ENCODE data around the gene RNF14. TPM values are rescaled to one million over a fixed set of nuclear protein-coding genes. Genes with fewer than 3 reads are reported as not detected.

The RNF14 gene
- total RNA-seq, 2 donors from 2014 or later: 59.3 to 61.2 TPM

DNA sequence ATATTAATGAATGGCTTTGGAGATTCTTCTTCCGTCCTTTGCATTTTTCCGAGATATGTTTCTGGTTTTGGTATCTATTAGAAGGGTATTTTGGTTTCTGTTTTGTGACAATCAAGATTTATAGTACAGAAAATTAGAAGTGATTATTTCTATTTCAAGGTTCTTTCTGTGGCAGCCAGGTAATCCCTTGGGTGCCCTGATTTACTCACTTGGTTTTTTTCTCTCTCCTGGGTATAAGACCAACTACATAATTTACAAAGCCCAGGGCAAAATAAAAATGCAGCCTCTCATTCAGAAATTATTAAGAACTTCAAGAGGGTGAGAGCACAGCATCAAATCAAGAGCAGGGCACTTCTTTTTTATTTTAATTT, 2.0 kb upstream of the RNF14 start:
- intact Hi-C loops (cut with DNase I): no loop called here
- DNase-seq (ENCODE audit: low spot score): no peak

DNA sequence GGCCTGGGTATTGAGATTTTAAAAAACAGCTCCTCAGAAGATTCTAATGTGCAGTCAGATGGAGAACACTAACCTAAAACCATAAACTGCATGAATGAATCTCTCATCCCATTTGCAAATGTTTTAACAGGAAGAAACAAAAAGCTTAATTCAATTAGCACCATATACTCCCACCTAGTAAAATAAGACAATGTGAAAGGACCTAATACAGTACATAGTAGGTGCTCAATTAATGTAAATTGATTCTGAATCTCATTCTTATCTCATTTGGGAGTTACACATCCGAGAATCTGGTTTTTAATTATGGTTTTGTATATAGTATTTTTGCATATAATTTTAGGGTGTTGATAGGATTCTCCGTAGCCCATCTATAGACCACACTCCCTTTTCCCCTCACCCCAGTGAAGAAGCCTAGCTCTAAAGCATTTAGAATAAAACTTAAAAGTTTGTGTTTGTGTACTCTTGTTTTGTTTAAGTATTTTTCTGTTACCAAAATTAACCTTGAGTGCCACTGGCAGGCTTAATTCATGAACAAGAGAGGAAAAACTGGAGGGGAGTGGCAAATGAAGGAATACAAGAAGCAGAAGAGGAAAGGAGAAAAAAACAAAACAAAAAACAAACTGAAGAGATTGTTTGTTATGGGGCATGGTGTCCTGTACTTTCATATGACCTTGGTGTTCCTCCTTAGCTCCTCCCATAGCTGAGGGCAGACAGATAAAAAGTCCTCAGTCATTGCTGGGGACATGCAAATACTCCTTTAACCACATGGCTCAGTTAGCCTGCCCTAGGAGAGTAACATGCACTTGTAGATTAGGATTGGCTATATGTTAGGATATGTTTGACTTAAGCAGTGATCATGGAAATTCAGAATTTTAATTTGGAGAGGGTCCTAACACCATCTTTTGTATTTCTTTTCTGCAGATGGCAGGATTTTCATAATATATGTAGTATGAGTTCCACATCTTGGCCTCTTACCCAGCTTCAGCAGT, 1.2 kb downstream of the RNF14 start:
- intact Hi-C loops (cut with DNase I): no loop called here
- no peak for DNase-seq (ENCODE audit: low spot score)

DNA sequence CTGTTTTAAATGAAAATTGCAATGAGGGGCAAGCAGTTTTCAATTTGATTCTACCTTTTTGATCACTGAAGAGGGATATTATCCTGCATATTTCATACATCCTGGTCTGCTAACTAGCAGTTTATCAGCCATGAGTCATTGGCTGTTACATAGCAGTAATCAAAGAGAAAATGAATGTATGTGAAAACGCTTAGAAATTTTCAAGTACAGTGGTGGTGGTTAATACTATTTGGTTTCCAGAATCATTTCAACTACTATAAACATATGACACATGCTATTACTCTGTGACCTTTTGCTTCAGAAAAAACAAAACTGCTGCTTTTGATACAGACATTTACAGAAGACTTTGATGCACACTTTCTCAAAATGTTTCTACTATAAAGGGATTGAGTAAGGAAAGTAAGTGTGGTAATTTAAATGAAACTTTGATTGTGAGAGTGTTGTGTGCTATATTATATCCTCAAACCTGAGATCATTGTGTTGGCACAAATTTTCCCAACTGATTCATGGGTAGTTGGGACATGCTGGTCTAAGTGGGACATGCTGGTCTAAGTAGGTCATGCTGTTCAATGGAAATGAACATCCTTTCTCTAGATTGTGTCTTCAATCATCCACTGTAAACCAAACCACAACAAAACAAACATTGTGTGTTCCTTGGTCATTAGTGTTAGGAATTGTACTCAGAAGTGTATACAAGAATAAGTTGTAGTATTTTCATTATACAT, 5.1 kb downstream of the RNF14 start:
- intact Hi-C loops (cut with DNase I): no loop called here
- no peak for DNase-seq (ENCODE audit: low spot score)

DNA sequence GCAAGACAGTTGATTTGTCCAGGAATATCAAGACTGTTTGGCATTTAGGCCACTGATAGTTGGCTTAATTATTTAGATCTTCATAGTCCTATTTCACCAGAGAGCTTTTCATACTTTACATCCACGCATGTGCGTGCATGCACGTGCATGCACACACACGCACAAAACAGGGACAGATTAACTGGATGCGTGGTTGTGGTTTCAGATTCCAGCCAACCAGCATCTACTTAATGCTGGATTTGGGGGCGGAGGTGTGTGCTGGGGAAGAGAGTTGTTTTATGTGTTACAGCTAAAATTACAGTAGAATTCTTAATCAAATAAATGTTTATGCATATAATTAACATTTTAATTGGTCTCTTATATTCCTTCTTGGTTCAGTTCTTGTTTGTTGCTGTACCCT, 7.3 kb downstream of the RNF14 start:
- intact Hi-C loops (cut with DNase I): no loop called here
- DNase-seq (ENCODE audit: low spot score): no peak

DNA sequence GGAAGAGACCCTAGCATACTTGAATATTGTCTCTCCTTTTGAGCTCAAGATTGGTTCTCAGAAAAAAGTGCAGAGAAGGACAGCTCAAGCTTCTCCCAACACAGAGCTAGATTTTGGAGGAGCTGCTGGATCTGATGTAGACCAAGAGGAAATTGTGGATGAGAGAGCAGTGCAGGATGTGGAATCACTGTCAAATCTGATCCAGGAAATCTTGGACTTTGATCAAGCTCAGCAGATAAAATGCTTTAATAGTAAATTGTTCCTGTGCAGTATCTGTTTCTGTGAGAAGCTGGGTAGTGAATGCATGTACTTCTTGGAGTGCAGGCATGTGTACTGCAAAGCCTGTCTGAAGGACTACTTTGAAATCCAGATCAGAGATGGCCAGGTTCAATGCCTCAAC, 9.5 kb downstream of the RNF14 start:
- intact Hi-C loops (cut with DNase I): no loop called here
- DNase-seq (ENCODE audit: low spot score): no peak

DNA sequence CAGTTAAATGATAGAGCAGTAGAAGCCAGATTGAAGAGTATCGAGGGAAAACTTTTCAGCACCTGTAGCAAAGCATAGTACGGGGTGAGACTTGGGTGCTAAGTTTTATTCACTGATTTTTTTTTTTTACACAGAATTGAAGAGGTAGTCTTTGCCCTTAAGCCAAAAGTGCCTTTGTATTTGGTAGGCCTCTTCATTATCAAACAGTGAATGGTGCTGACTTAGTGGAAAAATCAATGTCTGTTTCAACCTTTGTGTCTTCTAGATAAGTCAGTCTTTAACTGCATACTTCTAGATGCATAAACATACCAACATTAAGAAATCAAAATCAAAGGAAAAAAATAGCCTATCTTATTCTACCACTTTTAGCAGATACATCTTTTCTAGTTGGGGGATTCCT, 13.7 kb downstream of the RNF14 start:
- intact Hi-C loops (cut with DNase I): no loop called here
- DNase-seq (ENCODE audit: low spot score): no peak

DNA sequence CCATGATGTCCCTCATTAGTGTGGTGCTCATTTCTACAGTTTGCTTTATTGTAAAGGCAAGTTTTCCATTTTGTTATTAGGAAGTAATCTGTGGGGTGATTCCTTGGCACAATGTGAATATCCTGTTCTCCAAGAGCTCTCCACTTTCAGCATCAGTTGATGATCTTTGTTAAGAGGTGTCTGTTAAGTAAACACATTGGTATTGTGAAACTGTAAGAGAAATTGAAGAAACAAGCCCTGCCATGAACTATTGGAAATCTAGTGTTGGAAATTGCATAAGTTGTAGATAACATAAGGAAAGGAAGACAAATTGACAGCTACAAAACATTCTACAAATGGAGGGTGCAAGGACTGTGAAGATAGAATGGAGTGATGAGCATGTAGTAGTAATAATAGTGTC, 17.2 kb downstream of the RNF14 start:
- intact Hi-C loops (cut with DNase I): no loop called here
- no peak for DNase-seq (ENCODE audit: low spot score)

DNA sequence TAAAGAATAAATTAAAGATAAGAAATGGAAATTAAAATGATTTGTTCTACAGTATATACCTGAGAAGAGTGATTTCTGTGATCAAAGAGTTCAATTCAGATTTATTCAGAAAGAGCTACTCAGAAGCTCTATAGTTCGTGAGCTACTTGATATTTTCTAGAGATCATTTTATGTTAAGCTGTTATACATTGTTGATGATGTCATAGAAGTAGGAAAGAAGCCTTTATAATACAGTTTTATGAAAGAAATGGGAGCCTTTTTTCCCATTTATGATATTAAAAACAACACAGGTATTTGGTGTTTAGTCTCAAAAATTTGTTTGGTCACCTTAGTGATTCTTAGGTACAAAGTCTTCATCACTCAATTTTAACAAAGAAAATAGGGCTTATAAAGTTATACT, 20.8 kb downstream of the RNF14 start:
- intact Hi-C loops (cut with DNase I): loop anchor here in 1 of 2 donors (10.0 kb wide), 1 partner anchor 155 kb away; no protein-coding TSS in a partner anchor
- no peak for DNase-seq (ENCODE audit: low spot score)

DNA sequence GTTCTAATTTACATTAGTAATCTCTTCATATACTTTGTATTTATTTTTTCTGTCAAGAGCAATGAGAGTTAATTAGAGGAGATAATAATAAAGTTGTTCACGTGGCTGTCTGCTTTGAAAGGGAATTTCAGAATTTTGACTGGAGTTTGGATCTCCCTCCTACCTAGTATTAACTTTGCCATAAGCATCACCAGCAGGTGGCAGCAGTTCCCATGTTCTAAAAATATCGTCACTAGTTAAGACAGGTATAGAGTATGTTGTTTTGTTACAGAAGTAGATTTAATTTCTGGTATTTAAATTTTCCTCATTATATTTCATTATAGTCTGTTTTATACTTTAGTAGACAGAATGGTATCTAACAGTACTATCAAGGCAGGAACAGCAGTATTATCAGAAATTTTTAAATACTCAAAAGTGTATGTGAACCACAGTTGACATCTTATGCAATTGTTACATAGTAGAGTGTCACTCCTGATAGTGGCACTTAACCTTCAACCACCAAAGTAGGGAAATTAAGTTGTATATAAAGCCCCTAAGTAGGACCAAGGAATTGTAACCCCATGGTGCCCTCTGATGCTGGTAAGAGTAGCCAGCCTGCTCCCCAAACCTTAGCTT, 23.6 kb downstream of the RNF14 start:
- no peak for DNase-seq (ENCODE audit: low spot score)
- intact Hi-C loops (cut with DNase I): loop anchor here in 1 of 2 donors (10.0 kb wide), 1 partner anchor 152 kb away; no protein-coding TSS in a partner anchor

DNA sequence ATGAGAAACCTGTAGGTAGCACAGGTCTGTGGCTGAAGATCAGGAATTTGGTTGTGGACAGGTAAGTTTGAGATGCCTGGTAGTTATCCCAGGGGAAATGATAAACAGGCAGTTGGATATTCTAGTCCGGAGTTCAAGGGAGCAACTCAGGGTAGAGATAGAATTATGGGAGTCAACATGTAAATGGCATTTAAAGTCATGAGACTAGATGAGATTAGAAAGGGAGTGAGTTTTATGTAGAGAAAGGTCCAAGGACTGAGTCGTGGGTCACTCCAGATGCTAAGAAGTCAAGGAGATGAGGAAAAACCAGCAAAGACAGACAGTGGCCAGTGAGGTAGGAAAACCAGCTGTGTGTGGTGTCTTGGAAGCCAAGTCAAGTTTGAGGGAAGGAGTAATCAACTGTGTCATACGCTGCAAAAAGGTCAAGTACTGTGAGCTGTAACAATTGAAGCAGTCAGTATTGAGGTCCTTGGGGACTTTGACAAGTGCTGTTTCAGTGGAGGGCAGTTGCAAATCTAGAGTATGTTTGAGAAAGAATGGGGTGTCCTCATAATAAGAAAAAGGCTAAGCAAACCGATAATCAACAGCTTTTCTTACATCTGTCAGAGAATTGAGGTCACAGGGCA, 25.7 kb downstream of the RNF14 start:
- intact Hi-C loops (cut with DNase I): loop anchor here in 1 of 2 donors (10.0 kb wide), 1 partner anchor 150 kb away; no protein-coding TSS in a partner anchor
- DNase-seq (ENCODE audit: low spot score): no peak

DNA sequence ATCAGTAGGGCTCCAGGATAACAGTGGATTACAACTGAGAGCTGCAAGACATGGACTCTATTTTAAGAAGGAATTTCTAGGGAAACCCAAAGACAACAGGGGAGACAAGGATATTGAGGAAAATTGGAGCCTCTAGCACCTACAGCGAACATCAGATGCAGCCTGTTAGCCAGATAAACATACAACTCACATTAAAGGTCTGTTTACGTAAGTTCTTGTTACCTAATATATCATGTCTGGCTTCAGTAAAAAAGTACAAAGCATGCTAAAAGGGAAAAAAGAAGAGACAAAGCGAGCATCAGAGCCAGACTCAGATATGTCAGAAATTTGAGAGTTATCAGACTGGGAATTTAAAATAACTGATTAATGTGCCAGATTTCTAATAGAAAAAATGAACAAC, 26.8 kb downstream of the RNF14 start:
- DNase-seq (ENCODE audit: low spot score): no peak
- intact Hi-C loops (cut with DNase I): loop anchor here in 1 of 2 donors (10.0 kb wide), 1 partner anchor 149 kb away; no protein-coding TSS in a partner anchor

DNA sequence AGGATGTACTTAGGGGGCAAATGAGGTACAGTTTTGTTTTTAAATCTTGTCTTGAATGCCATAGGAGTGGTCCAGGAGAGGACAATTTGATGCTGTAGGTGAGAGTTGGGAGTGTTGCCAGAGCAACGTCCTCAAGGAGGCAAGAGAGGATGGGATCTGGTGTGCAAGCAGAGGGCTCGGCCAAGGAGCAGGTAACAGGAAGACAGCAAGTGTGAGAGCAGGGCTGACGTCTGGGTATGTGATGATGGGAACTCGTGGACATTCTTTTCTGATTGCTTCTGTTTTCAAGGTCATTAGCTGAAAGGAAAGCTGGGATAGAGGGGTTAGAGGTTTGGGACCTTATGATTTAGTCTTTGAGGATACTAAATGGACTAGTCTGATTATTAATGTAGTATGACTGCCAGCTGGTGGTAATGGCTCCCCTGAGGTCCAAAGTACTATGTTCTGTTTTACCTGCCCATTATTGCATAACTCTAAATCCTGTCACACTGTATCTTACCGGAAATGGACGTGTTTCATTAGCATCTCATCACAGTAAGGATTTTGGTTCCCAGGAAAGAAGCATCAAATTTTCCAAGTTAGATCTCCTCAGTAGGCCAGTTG, 28.6 kb downstream of the RNF14 start:
- intact Hi-C loops (cut with DNase I): loop anchor here in 1 of 2 donors (10.0 kb wide), 1 partner anchor 147 kb away; no protein-coding TSS in a partner anchor
- DNase-seq (ENCODE audit: low spot score): no peak

DNA sequence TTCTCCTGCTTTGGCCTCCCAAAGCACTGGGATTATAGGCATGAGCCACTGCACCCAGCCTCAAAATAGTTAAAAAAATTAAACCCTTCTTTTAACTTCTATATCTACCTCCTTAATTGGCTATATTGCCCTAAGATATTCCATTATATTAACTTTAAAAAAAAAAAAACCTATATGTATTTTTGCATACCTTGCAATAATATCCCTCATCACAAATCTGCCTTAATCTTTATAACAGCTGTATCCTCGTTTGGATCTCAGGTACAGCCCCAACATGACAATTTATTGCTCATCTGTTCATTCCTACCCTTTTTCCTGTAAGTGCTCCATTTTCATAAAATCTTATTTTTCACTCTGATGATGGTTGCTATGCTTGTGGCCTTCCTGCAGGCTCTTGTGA, 31.3 kb downstream of the RNF14 start:
- no peak for DNase-seq (ENCODE audit: low spot score)
- intact Hi-C loops (cut with DNase I): no loop called here

DNA sequence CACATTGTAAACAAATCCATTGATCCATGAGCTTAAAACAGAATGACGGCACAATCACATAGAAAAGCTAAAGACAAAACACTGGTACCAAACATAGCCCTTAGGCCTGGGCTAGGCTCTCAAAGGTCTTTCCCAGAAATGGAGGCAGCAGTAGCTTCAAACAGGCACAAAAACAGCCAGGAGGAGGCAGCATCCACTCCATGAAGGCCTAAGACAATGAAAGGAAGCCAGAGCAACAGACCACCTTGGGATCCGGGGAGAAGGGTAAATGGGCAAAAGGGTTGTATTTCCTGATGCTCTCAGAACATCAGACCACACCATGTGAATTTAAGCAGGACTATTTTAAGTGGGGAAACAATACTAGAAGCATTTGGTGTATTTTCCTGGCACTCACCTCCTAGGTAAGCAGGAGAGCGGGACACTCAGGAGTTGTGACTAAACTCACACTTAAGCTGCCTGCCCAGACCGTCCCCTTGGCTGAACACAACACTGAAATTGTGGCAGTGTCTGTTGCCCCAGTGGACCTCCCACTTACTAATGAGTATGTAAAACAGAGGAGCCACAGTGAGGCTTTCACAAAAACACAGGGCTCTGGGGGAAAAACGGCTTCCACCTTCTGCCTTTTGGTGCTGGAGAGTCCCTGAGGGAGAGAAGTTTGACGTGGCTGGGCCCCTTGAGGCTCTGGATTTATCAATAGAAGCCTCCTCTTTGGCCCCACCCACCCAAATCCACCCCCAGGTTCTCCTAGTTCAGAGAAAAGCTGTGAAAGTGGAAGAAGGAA, 32.0 kb downstream of the RNF14 start:
- intact Hi-C loops (cut with DNase I): no loop called here
- no peak for DNase-seq (ENCODE audit: low spot score)

DNA sequence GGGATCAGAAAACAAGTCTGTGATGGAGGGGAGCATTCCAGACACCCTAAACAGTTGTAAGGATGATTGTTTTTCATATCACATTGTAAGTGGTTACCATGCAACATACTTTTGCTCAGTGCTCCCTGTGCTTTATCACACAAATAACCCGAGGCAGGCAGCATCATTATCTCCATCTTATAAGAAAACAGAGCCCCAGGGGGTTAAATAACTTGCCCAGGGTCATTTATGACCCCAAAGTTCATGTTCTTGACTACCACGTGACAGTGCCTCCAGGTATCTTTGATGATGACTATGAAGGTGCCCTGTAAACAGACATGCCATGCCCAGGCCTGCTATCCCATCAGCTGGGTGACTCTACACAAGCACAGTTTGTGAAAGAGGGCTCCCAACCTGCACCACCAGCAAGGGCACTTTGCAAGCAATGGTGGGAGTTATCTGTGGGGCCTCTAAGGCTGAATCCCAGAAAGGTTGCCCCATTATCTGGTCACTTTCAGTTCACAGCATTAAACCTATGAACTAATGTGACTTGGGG, 34.4 kb downstream of the RNF14 start:
- intact Hi-C loops (cut with DNase I): no loop called here
- DNase-seq (ENCODE audit: low spot score): no peak

DNA sequence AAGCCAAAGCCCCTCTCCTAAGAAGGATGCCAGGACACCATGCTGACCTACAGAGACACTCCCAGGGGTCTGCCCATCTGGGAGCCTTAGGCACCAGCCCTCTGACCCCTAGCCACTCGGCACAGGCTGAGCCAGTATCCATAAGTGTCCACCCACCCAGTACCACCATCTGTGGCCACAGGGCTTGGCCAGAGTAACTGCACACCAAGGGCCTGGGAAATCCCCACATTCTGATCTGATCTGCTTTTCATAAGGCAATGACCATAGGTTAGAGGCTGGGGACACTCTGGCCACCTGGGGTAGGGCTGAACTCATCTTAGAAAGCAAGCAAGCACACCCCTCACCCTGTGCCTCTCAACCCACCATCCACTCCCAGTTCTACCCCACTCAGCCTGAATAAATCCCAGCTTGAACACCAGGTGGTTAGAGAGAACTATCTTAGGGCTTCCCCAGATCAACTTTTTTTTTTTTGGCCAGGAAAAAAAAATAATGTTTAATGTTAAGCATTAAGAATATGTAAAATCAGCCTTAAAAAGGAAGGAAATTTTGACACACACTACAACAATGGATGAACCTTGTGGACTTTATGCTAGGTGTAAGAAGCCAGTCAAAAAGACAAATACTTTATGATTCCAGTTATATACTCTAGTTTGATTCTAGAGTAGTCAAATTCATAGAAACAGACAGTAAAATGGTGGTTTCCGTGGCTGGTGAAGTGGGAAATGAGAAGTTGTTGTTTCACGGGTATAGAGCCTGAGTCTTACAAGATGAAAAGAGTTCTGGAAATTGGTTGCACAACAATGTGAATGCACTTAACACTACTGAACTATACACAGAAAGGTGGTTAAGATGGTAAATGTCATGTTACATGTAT, 37.7 kb downstream of the RNF14 start:
- no peak for DNase-seq (ENCODE audit: low spot score)
- intact Hi-C loops (cut with DNase I): no loop called here

DNA sequence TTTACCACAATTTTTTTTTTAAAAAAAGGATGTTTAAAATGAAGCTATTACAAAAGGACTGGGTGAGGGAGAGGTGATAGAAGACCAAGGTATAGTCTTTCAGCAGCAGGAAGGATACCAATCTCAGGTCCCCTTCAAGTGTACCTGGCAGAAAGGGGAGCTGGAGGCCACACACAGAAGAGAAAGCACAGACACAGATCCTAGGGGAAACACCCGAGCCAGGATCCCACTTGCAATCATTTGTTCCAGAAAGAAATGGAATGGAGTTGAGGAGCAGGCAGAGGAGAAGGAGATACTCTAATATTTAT, 38.3 kb downstream of the RNF14 start:
- no peak for DNase-seq (ENCODE audit: low spot score)
- intact Hi-C loops (cut with DNase I): no loop called here

Measured in posterior vena cava (tissue), 2 donors.